GM19455 (cell line): Measurements from ENCODE around the gene PODXL.

Experiments
- ATAC-seq: cut with Tn5 transposase; IDR thresholded peaks from one replicate; pipeline ENCODE4 v1.9.1; 2021; ENCODE audit not compliant: unreplicated experiment

PODXL gene

GRCh38 chr7:131568510-131568909 is 12.1 kb upstream of the PODXL start:
- no peak for ATAC-seq

GRCh38 chr7:131564640-131565039 is 8.2 kb upstream of the PODXL start:
- ATAC-seq, result no peak

GRCh38 chr7:131563918-131564317 is 7.5 kb upstream of the PODXL start:
- ATAC-seq, result no peak

- no peak for ATAC-seq
These were observed 6.5 kb upstream of the PODXL start for GRCh38 chr7:131562941-131563340.

- no peak for ATAC-seq
These were observed 3.6 kb upstream of the PODXL start for GRCh38 chr7:131560061-131560460.

GRCh38 chr7:131557652-131558385 is 1.4 kb upstream of the PODXL start:
- no peak for ATAC-seq

GRCh38 chr7:131556909-131557651 is 652 bp upstream of the PODXL start:
- peak; percentile 14 for ATAC-seq

- ATAC-seq, result no peak
These were observed 826 bp downstream of the PODXL start for GRCh38 chr7:131555552-131556052.

- no peak for ATAC-seq
These were observed 1.4 kb downstream of the PODXL start for GRCh38 chr7:131554880-131555516.

- ATAC-seq, result no peak
These were observed 2.5 kb downstream of the PODXL start for GRCh38 chr7:131553931-131554330.

- no peak for ATAC-seq
These were observed 4.4 kb downstream of the PODXL start for GRCh38 chr7:131552053-131552452.

GRCh38 chr7:131550846-131551245 is 5.6 kb downstream of the PODXL start:
- ATAC-seq, result no peak

- no peak for ATAC-seq
These were observed 8.1 kb downstream of the PODXL start for GRCh38 chr7:131548371-131548770.

GRCh38 chr7:131547589-131547988 is 8.8 kb downstream of the PODXL start:
- ATAC-seq, result no peak

GRCh38 chr7:131546583-131547141 is 9.8 kb downstream of the PODXL start:
- ATAC-seq, result no peak

GRCh38 chr7:131546126-131546525 is 10.3 kb downstream of the PODXL start:
- ATAC-seq, result no peak

- ATAC-seq, result no peak
These were observed 11.8 kb downstream of the PODXL start for GRCh38 chr7:131544449-131545301.

- no peak for ATAC-seq
These were observed 12.4 kb downstream of the PODXL start for GRCh38 chr7:131544021-131544420.

GRCh38 chr7:131543298-131543697 is 13.1 kb downstream of the PODXL start:
- no peak for ATAC-seq

- ATAC-seq, result no peak
These were observed 15.8 kb downstream of the PODXL start for GRCh38 chr7:131540491-131541162.
